ENCODE data around the gene WWTR1.

- TF ChIP-seq CTCF (IDR thresholded peaks at IDR 0.05; ENCODE audit: control extremely low read depth in 1 of 3, insufficient read depth in 1 of 3, low read depth in 1 of 3, low read length in 3 of 3) (no peak), KDM5A (IDR thresholded peaks at IDR 0.05; ENCODE audit: low read length) (no peak)
Observed at GRCh38 chr3:149547954-149548668, 109.7 kb downstream of the WWTR1 start.
